ENCODE results near the gene INPP5D.

The INPP5D gene

GRCh38 chr2:233059797-233060500, at the start of gene INPP5D:
Gene INPP5D (plus strand): TSS chr2:233060342. CDS start chr2:233060479, 137 bp downstream.
- TF ChIP-seq GATA2 (IDR thresholded peaks at IDR 0.05; ENCODE audit: low read depth, low read length), result no peak
- no peak for TF ChIP-seq GATA3 (IDR thresholded peaks at IDR 0.05; ENCODE audit: low read depth, low read length)

- TF ChIP-seq GATA2 (IDR thresholded peaks at IDR 0.05; ENCODE audit: low read depth, low read length) (no peak), GATA3 (IDR thresholded peaks at IDR 0.05; ENCODE audit: low read depth, low read length) (no peak)
These were observed 49.4 kb upstream of the INPP5D start for GRCh38 chr2:233010569-233011267.

- TF ChIP-seq GATA3 (IDR thresholded peaks at IDR 0.05; ENCODE audit: low read depth, low read length) (no peak), GATA2 (IDR thresholded peaks at IDR 0.05; ENCODE audit: low read depth, low read length) (no peak)
These were observed 48.9 kb upstream of the INPP5D start for GRCh38 chr2:233011268-233011650.

- TF ChIP-seq GATA3 (IDR thresholded peaks at IDR 0.05; ENCODE audit: low read depth, low read length) (no peak), GATA2 (IDR thresholded peaks at IDR 0.05; ENCODE audit: low read depth, low read length) (no peak)
These were observed 48.4 kb upstream of the INPP5D start for GRCh38 chr2:233011702-233012131.

GRCh38 chr2:233012301-233012971, 47.7 kb upstream of the INPP5D start:
- no peak for TF ChIP-seq GATA2 (IDR thresholded peaks at IDR 0.05; ENCODE audit: low read depth, low read length)

- TF ChIP-seq GATA3 (IDR thresholded peaks at IDR 0.05; ENCODE audit: low read depth, low read length) (no peak), GATA2 (IDR thresholded peaks at IDR 0.05; ENCODE audit: low read depth, low read length) (no peak)
These were observed 47.1 kb upstream of the INPP5D start, which contains the start of gene NGEF for GRCh38 chr2:233013027-233013461. Gene NGEF (minus strand): TSS chr2:233013256. CDS start chr2:232974890, 38,366 bp downstream.

GRCh38 chr2:233013650-233014049, 46.5 kb upstream of the INPP5D start:
- no peak for TF ChIP-seq GATA2 (IDR thresholded peaks at IDR 0.05; ENCODE audit: low read depth, low read length)
- TF ChIP-seq GATA3 (IDR thresholded peaks at IDR 0.05; ENCODE audit: low read depth, low read length), result no peak

GRCh38 chr2:233015019-233015645, 45.0 kb upstream of the INPP5D start:
- TF ChIP-seq GATA3 (IDR thresholded peaks at IDR 0.05; ENCODE audit: low read depth, low read length) (no peak), GATA2 (IDR thresholded peaks at IDR 0.05; ENCODE audit: low read depth, low read length) (no peak)

GRCh38 chr2:233017947-233018346, 42.2 kb upstream of the INPP5D start:
- TF ChIP-seq GATA3 (IDR thresholded peaks at IDR 0.05; ENCODE audit: low read depth, low read length) (no peak), GATA2 (IDR thresholded peaks at IDR 0.05; ENCODE audit: low read depth, low read length) (no peak)

GRCh38 chr2:233020454-233020853, 39.7 kb upstream of the INPP5D start:
- TF ChIP-seq GATA3 (IDR thresholded peaks at IDR 0.05; ENCODE audit: low read depth, low read length) (no peak), GATA2 (IDR thresholded peaks at IDR 0.05; ENCODE audit: low read depth, low read length) (no peak)

- TF ChIP-seq GATA2 (IDR thresholded peaks at IDR 0.05; ENCODE audit: low read depth, low read length), result no peak
- no peak for TF ChIP-seq GATA3 (IDR thresholded peaks at IDR 0.05; ENCODE audit: low read depth, low read length)
These were observed 38.4 kb upstream of the INPP5D start for GRCh38 chr2:233021771-233022170.

GRCh38 chr2:233022561-233022960, 37.6 kb upstream of the INPP5D start:
- TF ChIP-seq GATA2 (IDR thresholded peaks at IDR 0.05; ENCODE audit: low read depth, low read length) (no peak), GATA3 (IDR thresholded peaks at IDR 0.05; ENCODE audit: low read depth, low read length) (no peak)

GRCh38 chr2:233023007-233023760, 37.0 kb upstream of the INPP5D start:
- TF ChIP-seq GATA2 (IDR thresholded peaks at IDR 0.05; ENCODE audit: low read depth, low read length), result no peak
- no peak for TF ChIP-seq GATA3 (IDR thresholded peaks at IDR 0.05; ENCODE audit: low read depth, low read length)

All from SH-SY5Y (cell line).